ENCODE measurements around the gene ATP6V0A4. TPM values are rescaled to one million over a fixed set of nuclear protein-coding genes. Genes with fewer than 3 reads are reported as not detected.

The ATP6V0A4 gene
- total RNA-seq, 1 experiment from 2014 or later = not detected

GRCh38 chr7:138785587-138786437 is 12.2 kb downstream of the ATP6V0A4 start:
- POLR2A ChIA-PET (ENCODE audit: low non-redundant PET) = no interaction called here
- no peak for DNase-seq (ENCODE audit: low spot score)
- Histone ChIP-seq H3K36me3 (ENCODE audit: insufficient read depth, low read length, poor library complexity, severe bottlenecking) (no peaks in the 10 kb centered on the region), H3K27me3 (replicated peaks; ENCODE audit: insufficient read depth, low read depth, low read length, poor library complexity) (peaks cover 2% of the 10 kb centered on the region), H3K4me3 (ENCODE audit: low read depth, low read length, poor library complexity, severe bottlenecking) (no peak overlapping the region), H3K27ac (ENCODE audit: low read depth, low read length, poor library complexity, severe bottlenecking) (no peak overlapping the region), H3K4me1 (ENCODE audit: insufficient read depth, low read length, poor library complexity, severe bottlenecking) (no peaks in the 10 kb centered on the region), H3K9me3 (ENCODE audit: low read depth, low read length, poor library complexity, severe bottlenecking) (no peaks in the 10 kb centered on the region)
- CTCF ChIA-PET = interaction anchor here (0.7 kb wide), 1 partner anchor 231 kb away, joined by 4 read pairs; no protein-coding TSS in a partner anchor
- BruUV-seq (replicated peaks) = no TSS peak
- TF ChIP-seq, protein P1, sequence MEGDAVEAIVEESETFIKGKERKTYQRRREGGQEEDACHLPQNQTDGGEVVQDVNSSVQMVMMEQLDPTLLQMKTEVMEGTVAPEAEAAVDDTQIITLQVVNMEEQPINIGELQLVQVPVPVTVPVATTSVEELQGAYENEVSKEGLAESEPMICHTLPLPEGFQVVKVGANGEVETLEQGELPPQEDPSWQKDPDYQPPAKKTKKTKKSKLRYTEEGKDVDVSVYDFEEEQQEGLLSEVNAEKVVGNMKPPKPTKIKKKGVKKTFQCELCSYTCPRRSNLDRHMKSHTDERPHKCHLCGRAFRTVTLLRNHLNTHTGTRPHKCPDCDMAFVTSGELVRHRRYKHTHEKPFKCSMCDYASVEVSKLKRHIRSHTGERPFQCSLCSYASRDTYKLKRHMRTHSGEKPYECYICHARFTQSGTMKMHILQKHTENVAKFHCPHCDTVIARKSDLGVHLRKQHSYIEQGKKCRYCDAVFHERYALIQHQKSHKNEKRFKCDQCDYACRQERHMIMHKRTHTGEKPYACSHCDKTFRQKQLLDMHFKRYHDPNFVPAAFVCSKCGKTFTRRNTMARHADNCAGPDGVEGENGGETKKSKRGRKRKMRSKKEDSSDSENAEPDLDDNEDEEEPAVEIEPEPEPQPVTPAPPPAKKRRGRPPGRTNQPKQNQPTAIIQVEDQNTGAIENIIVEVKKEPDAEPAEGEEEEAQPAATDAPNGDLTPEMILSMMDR (conservative IDR thresholded peaks at IDR 0.05; ENCODE audit: low read depth, low read length) = no peak
- no peak for TF ChIP-seq EZH2 (IDR thresholded peaks at IDR 0.05; ENCODE audit: borderline replicate concordance, low read depth, low read length, poor library complexity, severe bottlenecking)
- intact Hi-C loops (cut with micrococcal nuclease; ENCODE audit: unreplicated experiment) = no loop called here

DNA sequence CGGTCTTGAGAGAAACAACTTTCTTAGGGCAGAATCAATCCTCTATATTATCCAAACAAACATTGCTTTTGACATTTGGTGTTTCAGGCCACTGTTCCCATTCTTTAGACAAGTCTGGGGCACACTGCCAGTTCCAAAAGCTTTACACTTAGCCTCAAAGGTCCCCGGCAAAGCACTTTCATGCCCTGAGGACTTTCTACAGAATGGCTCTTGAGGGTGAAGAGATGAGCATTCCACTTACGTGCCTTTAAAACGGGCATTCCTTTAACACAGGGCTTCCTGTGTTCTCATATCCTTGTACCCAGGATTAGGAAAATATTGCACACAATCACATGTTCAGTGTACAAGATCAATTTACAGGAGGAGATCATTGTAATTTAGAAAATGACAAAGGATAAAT is 13.3 kb downstream of the ATP6V0A4 start:
- Histone ChIP-seq H3K27ac (ENCODE audit: low read depth, low read length, poor library complexity, severe bottlenecking) (no peak overlapping the region), H3K27me3 (replicated peaks; ENCODE audit: insufficient read depth, low read depth, low read length, poor library complexity) (no peaks in the 10 kb centered on the region), H3K36me3 (ENCODE audit: insufficient read depth, low read length, poor library complexity, severe bottlenecking) (no peaks in the 10 kb centered on the region), H3K9me3 (ENCODE audit: low read depth, low read length, poor library complexity, severe bottlenecking) (no peaks in the 10 kb centered on the region), H3K4me3 (ENCODE audit: low read depth, low read length, poor library complexity, severe bottlenecking) (no peak overlapping the region), H3K4me1 (ENCODE audit: insufficient read depth, low read length, poor library complexity, severe bottlenecking) (no peaks in the 10 kb centered on the region)
- no peak for DNase-seq (ENCODE audit: low spot score)
- intact Hi-C loops (cut with micrococcal nuclease; ENCODE audit: unreplicated experiment) = no loop called here
- ChIA-PET CTCF (interaction anchor here (0.6 kb wide), 1 partner anchor 312 kb away, joined by 5 read pairs; no protein-coding TSS in a partner anchor), POLR2A (ENCODE audit: low non-redundant PET) (no interaction called here)
- no TSS peak for BruUV-seq (replicated peaks)
- TF ChIP-seq, protein P1 (conservative IDR thresholded peaks at IDR 0.05; ENCODE audit: low read depth, low read length) = no peak
- TF ChIP-seq EZH2 (IDR thresholded peaks at IDR 0.05; ENCODE audit: borderline replicate concordance, low read depth, low read length, poor library complexity, severe bottlenecking) = no peak

GRCh38 chr7:138781004-138781403 is 17.0 kb downstream of the ATP6V0A4 start:
- DNase-seq (ENCODE audit: low spot score) = no peak

More at GRCh38 chr7:138781004-138781403, 17.0 kb downstream of the ATP6V0A4 start:
- ChIA-PET POLR2A (ENCODE audit: low non-redundant PET) (no interaction called here), CTCF (no interaction called here)
- no TSS peak for BruUV-seq (replicated peaks)
- H3K27ac ChIP-seq (ENCODE audit: low read depth, low read length, poor library complexity, severe bottlenecking) = no peak overlapping the region
- no peaks in the 10 kb centered on the region for H3K4me1 ChIP-seq (ENCODE audit: insufficient read depth, low read length, poor library complexity, severe bottlenecking)
- H3K27me3 ChIP-seq (replicated peaks; ENCODE audit: insufficient read depth, low read depth, low read length, poor library complexity) = no peaks in the 10 kb centered on the region
- TF ChIP-seq, protein P1 (conservative IDR thresholded peaks at IDR 0.05; ENCODE audit: low read depth, low read length) = no peak
- no peak for TF ChIP-seq EZH2 (IDR thresholded peaks at IDR 0.05; ENCODE audit: borderline replicate concordance, low read depth, low read length, poor library complexity, severe bottlenecking)
- no peaks in the 10 kb centered on the region for H3K9me3 ChIP-seq (ENCODE audit: low read depth, low read length, poor library complexity, severe bottlenecking)
- H3K36me3 ChIP-seq (ENCODE audit: insufficient read depth, low read length, poor library complexity, severe bottlenecking) = no peaks in the 10 kb centered on the region
- intact Hi-C loops (cut with micrococcal nuclease; ENCODE audit: unreplicated experiment) = no loop called here
- no peak overlapping the region for H3K4me3 ChIP-seq (ENCODE audit: low read depth, low read length, poor library complexity, severe bottlenecking)

Measured in A673 (cell line).